ENCODE data around the gene LRPAP1. TPM values are rescaled to one million over a fixed set of nuclear protein-coding genes. Genes with fewer than 3 reads are reported as not detected.

LRPAP1 gene
- total RNA-seq, 1 experiment from 2014 or later: 109 TPM

GRCh38 chr4:3521621-3522325 is 10.4 kb downstream of the LRPAP1 start (continued):
- TF ChIP-seq YY1 (IDR thresholded peaks at IDR 0.05; ENCODE audit: extremely low read depth, insufficient replicate concordance, low read depth, low read length) (no peak), EZH2phosphoT487 (IDR thresholded peaks at IDR 0.05; ENCODE audit: borderline replicate concordance) (no peak), FOSL1 (IDR thresholded peaks at IDR 0.05; ENCODE audit: low read depth) (no peak), ELF1 (IDR thresholded peaks at IDR 0.05; ENCODE audit: borderline replicate concordance, low read depth) (no peak)

- Histone ChIP-seq H3K4me1 (ENCODE audit: control insufficient read depth in 1 of 2, insufficient read depth in 2 of 2, low read length in 2 of 2) (no peaks in the 10 kb centered on the region), H4K20me1 (ENCODE audit: insufficient read depth) (no peaks in the 10 kb centered on the region), H3K27me3 (ENCODE audit: insufficient read depth, low read length) (no peaks in the 10 kb centered on the region), H3K9me3 (ENCODE audit: control insufficient read depth in 1 of 2, insufficient read depth in 1 of 2, low read depth in 1 of 2, low read length in 2 of 2) (no peaks in the 10 kb centered on the region), H3K4me2 (ENCODE audit: low read length) (no peak overlapping the region), H3K9me2 (ENCODE audit: insufficient read depth) (no peaks in the 10 kb centered on the region), H3K79me2 (ENCODE audit: insufficient read depth, low read length) (peaks cover 31% of the 10 kb centered on the region; the same call in 1 of the 2 replicates), H3K27ac (ENCODE audit: low read depth, low read length) (no peak overlapping the region), H2AFZ (ENCODE audit: low read depth, low read length, poor library complexity, severe bottlenecking) (no peak overlapping the region), H3K4me3 (replicated peaks in 1 of 2; ENCODE audit: low read depth in 1 of 2, low read length in 2 of 2) (no peak overlapping the region), H3K36me3 (ENCODE audit: control insufficient read depth in 1 of 2, insufficient read depth in 2 of 2, low read length in 2 of 2) (peaks cover 29 to 36% of the 10 kb centered on the region in 2 experiments; a peak in 3 of 4 replicates), H3K9ac (ENCODE audit: low read length) (no peak overlapping the region)
- ChIA-PET POLR2A (no interaction called here), RAD21 (ENCODE audit: low non-redundant PET in 1 of 2, low total read pairs in 2 of 2, uncharacterized antibody in 2 of 2, unreplicated experiment in 2 of 2) (no interaction called here), CTCF (no interaction called here)
- TF ChIP-seq ATF3 (IDR thresholded peaks at IDR 0.05): no peak
- no peak for TF ChIP-seq TCF7L2 (IDR thresholded peaks at IDR 0.05; ENCODE audit: borderline replicate concordance, extremely low read depth, insufficient read depth, insufficient read length)
- no peak for TF ChIP-seq MAX (IDR thresholded peaks at IDR 0.05)
- TF ChIP-seq SRF (IDR thresholded peaks at IDR 0.05; ENCODE audit: low read depth): no peak
- no peak for TF ChIP-seq EZH2phosphoT487 (IDR thresholded peaks at IDR 0.05; ENCODE audit: borderline replicate concordance)
- TF ChIP-seq ZNF274 (IDR thresholded peaks at IDR 0.05; ENCODE audit: low read depth, low read length): no peak
- no peak for TF ChIP-seq CTCF (IDR thresholded peaks at IDR 0.05 in 2 of 3, conservative IDR thresholded peaks at IDR 0.05 in 1 of 3; ENCODE audit: borderline replicate concordance in 1 of 3, insufficient read depth in 1 of 3, low read depth in 2 of 3, low read length in 2 of 3)
- no peak for TF ChIP-seq FOSL1 (IDR thresholded peaks at IDR 0.05; ENCODE audit: low read depth)
- TF ChIP-seq RAD21 (IDR thresholded peaks at IDR 0.05; ENCODE audit: low read depth): no peak
- TF ChIP-seq ZFX (IDR thresholded peaks at IDR 0.05): no peak
- DNase-seq (ENCODE audit: low read depth, low spot score) (no peak), ATAC-seq (no peak)
- intact Hi-C loops (cut with micrococcal nuclease): no loop called here
- BruUV-seq (replicated peaks): no TSS peak
Observed at GRCh38 chr4:3520796-3521600, 11.2 kb downstream of the LRPAP1 start.

Measured in HCT116 (cell line).